Heart left ventricle (tissue), 16 donors: ENCODE measurements around the gene PCNX1. TPM values are rescaled to one million over a fixed set of nuclear protein-coding genes. Genes with fewer than 3 reads are reported as not detected.
A peak's percentile ranks its signal among the peaks of the same experiment; 100 is the strongest.

Experiments
- ATAC-seq, 4 donors: fragments of 200-7000 bp; cut with Tn5 transposase; one replicate each; pipeline ENCODE4 v1.9.1; 2020 to 2022; ENCODE audit warnings: moderate library complexity in 4 of 4, mild to moderate bottlenecking in 3 of 4, moderate number of reproducible peaks in 1 of 4
- DNase-seq, 5 donors: peaks; one replicate each; pipeline ENCODE4 v3.0.0-alpha.2; 2020
- H3K27ac ChIP-seq, 12 donors: fragments of 200-600 bp; sonication (generic) in 4 of 12; one replicate each; pipeline versions ENCODE4 v1.5.0 to v1.8.0; 2016 to 2022; ENCODE audit warnings: mild to moderate bottlenecking in 2 of 12
- H3K27me3 ChIP-seq, 9 donors: fragments of 200-600 bp; sonication (generic) in 2 of 9; one replicate each; pipeline versions ENCODE4 v1.5.1 to v1.8.0; 2016 to 2022; ENCODE audit warnings: mild to moderate bottlenecking in 3 of 9
- H3K36me3 ChIP-seq, 9 donors: fragments of 200-600 bp; sonication (generic) in 2 of 9; one replicate each; pipeline versions ENCODE4 v1.5.0 to v1.8.0; 2018 to 2022; ENCODE audit warnings: mild to moderate bottlenecking in 2 of 9
- H3K4me1 ChIP-seq, 12 donors: fragments of 200-600 bp; sonication (generic) in 4 of 12; one replicate each; pipeline versions ENCODE4 v1.5.0 to v1.8.0; 2016 to 2022; ENCODE audit warnings: mild to moderate bottlenecking in 3 of 12
- H3K4me3 ChIP-seq, 12 donors: fragments of 200-600 bp; sonication (generic) in 4 of 12; one replicate each; pipeline versions ENCODE4 v1.5.0 to v1.8.0; 2017 to 2022; ENCODE audit warnings: mild to moderate bottlenecking in 9 of 12, moderate library complexity in 4 of 12
- H3K9me3 ChIP-seq, 12 donors: fragments of 200-600 bp; sonication (generic) in 4 of 12; one replicate each; pipeline versions ENCODE4 v1.5.0 to v1.8.0; 2016 to 2022; ENCODE audit warnings: mild to moderate bottlenecking in 1 of 12
- CTCF ChIP-seq, 12 donors: fragments of 200-600 bp; sonication (generic) in 4 of 12; IDR thresholded peaks; one replicate each; pipeline versions ENCODE4 v1.5.0 to v1.8.0; 2018 to 2022; ENCODE audit warnings: antibody characterized with exemption in 12 of 12, mild to moderate bottlenecking in 5 of 12
- POLR2A ChIP-seq, 2 donors: fragments of 450-650 bp; IDR thresholded peaks; one replicate each; pipeline ENCODE4 v1.6.1; 2017; ENCODE audit warnings: antibody characterized with exemption in 2 of 2, mild to moderate bottlenecking in 2 of 2, moderate library complexity in 2 of 2
- WGBS, 4 donors: extraction: QIAGEN DNeasy Blood & Tissue Kit in 2 of 4; methylation state at CpG; one replicate each; pipeline versions ENCODE4 v1.1.5 to v1.1.7; 2013 to 2018; 5-methylcytosine and 5-hydroxymethylcytosine counted together
- intact Hi-C, 10 donors: fragments of 100-400 bp; cut with DNase I; formaldehyde crosslinking; loops; one replicate each; pipeline versions ENCODE4 v1.11.1 to v1.14.2; 2022
- polyA plus RNA-seq, 2 donors: library from polyadenylated mRNA; stranded (reverse); fragments of 200-250 nt; gene quantifications; one replicate each; pipeline ENCODE4 v1.2.3, GENCODE V29; 2013
- total RNA-seq, 9 donors: library from RNA; depleted of rRNA in 2 of 9; stranded (reverse); fragments of >200 nt in 2 of 9; fragmentation: NEBNext Ultra II Directional in 3 of 9; extraction: Animal tissue kit (Norgen Biotek cat#: 25700) in 3 of 9; gene quantifications; one replicate each; pipeline versions ENCODE4 v1.1.0 to v1.2.4, GENCODE V29; 2016 to 2023
- donor health status: ischemic (EF 13 %, LVEDD 7.1; RV severe dilation, severe dysfunction).
- donor health status: healthy with polysubstance abuse.
- donor health status: DM: no; HTN: yes; CAD: no.
- donor health status: DM: no; HTN: no; CAD: no.
- donor health status: ischemic (EF 25% LVEDD 6.9; RV normal size, moderate dysfunction).
- donor health status: ischemic (EF 25% LVEDD 5.7; RV mildly dilated, moderate dysfunction).
- donor health status: healthy.
- donor health status: DM: yes; HTN: yes; CAD: no.
- donor health status: ischemic (EF 35%, LVEDD 5.7; RV mildly dilated, moderate dysfunction).
- donor health status: nonischemic (EF 11% LVEDD 7.7; RV severe dilation, severe dysfunction).
- donor health status: DM: yes; HTN: yes; CAD: no.
- donor health status: PGD.
- donor health status: ischemic (EF 29% LVEDD 5.4; RV normal size, mild dysfunction).
- donor health status: nonischemic (EF 23%, LVEDD 6.1; RV moderate dilation, normal function).

The PCNX1 gene
- total and polyA plus RNA-seq, 11 donors, result 6.1 to 64.7 (median 52.7) TPM

GRCh38 chr14:71130491-71131179 lies 223.4 kb downstream of the PCNX1 start:
- ATAC-seq (peak in 3 of 4 donors; percentile 38 to 51 (median 42)), DNase-seq (no peak)
- intact Hi-C loops, result loop anchor here in 5 of 10 donors (10.0 kb wide), 3 partner anchors 184 to 724 kb away; partner anchors contain the start of gene SIPA1L1 (in 1 of the 5)
- Histone ChIP-seq H3K27me3 (no peaks in the 10 kb centered on the region), H3K4me1 (peaks cover 0 to 17% (median 6%) of the 10 kb centered on the region in 12 donors), H3K27ac (peak overlapping the region in 2 of 12 donors; percentile 34 to 58), H3K9me3 (no peaks in the 10 kb centered on the region), H3K36me3 (no peaks in the 10 kb centered on the region), H3K4me3 (peak overlapping the region in 2 of 12 donors; percentile 1 to 25)
- TF ChIP-seq POLR2A (IDR thresholded peaks at IDR 0.05) (no peak), CTCF (IDR thresholded peaks at IDR 0.05) (no peak)
- WGBS, 4 donors, result 39 to 45% (median 40%) methylated on average over 11 of the region's 11 CpGs

GRCh38 chr14:71133296-71133695 lies 226.0 kb downstream of the PCNX1 start:
- H3K27me3 ChIP-seq, result no peaks in the 10 kb centered on the region
- intact Hi-C loops, result loop anchor here in 5 of 10 donors (10.0 kb wide), 3 partner anchors 182 to 722 kb away; partner anchors contain the start of gene SIPA1L1 (in 1 of the 5)
- DNase-seq (no peak), ATAC-seq (no peak)
- peaks cover 0 to 17% (median 6%) of the 10 kb centered on the region in 12 donors for H3K4me1 ChIP-seq
- TF ChIP-seq CTCF (IDR thresholded peaks at IDR 0.05), result no peak
- TF ChIP-seq POLR2A (IDR thresholded peaks at IDR 0.05), result no peak
- H3K27ac ChIP-seq, result no peak overlapping the region
- 89 to 97% (median 95%) methylated on average over 8 of the region's 8 CpGs for WGBS, 4 donors
- no peaks in the 10 kb centered on the region for H3K36me3 ChIP-seq
- H3K9me3 ChIP-seq, result peaks cover 0 to 11% (median 0%) of the 10 kb centered on the region in 12 donors
- H3K4me3 ChIP-seq, result no peak overlapping the region

- WGBS, 4 donors, result 94 to 100% (median 98%) methylated on average over 2 of the region's 2 CpGs
- ATAC-seq (no peak), DNase-seq (no peak)
- Histone ChIP-seq H3K4me3 (no peak overlapping the region), H3K27me3 (no peaks in the 10 kb centered on the region), H3K27ac (no peak overlapping the region), H3K4me1 (peaks cover 0 to 17% (median 5%) of the 10 kb centered on the region in 12 donors), H3K36me3 (no peaks in the 10 kb centered on the region), H3K9me3 (peaks cover 0 to 11% (median 0%) of the 10 kb centered on the region in 12 donors)
- intact Hi-C loops, result loop anchor here in 8 of 10 donors (5.0 to 10.0 kb wide), 5 partner anchors 179 to 722 kb away; partner anchors contain the start of gene SIPA1L1 (in 2 of the 8)
- TF ChIP-seq CTCF (IDR thresholded peaks at IDR 0.05), result no peak
- TF ChIP-seq POLR2A (IDR thresholded peaks at IDR 0.05), result no peak
Observed at GRCh38 chr14:71135496-71135895, 228.2 kb downstream of the PCNX1 start.

GRCh38 chr14:71135911-71136310 lies 228.7 kb downstream of the PCNX1 start:
- Histone ChIP-seq H3K4me3 (no peak overlapping the region), H3K27ac (no peak overlapping the region), H3K4me1 (peaks cover 0 to 13% (median 1%) of the 10 kb centered on the region in 12 donors), H3K27me3 (no peaks in the 10 kb centered on the region), H3K36me3 (no peaks in the 10 kb centered on the region), H3K9me3 (peaks cover 0 to 11% (median 0%) of the 10 kb centered on the region in 12 donors)
- intact Hi-C loops, result loop anchor here in 8 of 10 donors (5.0 to 10.0 kb wide), 5 partner anchors 179 to 721 kb away; partner anchors contain the start of gene SIPA1L1 (in 2 of the 8)
- WGBS, 4 donors, result 93 to 97% (median 95%) methylated on average over 4 of the region's 4 CpGs
- DNase-seq (no peak), ATAC-seq (no peak)
- TF ChIP-seq POLR2A (IDR thresholded peaks at IDR 0.05) (no peak), CTCF (IDR thresholded peaks at IDR 0.05) (no peak)
